Central memory CD8-positive, alpha-beta T cell (primary cell): ENCODE data around the gene AMBP.

ENCODE experiments used
- ATAC-seq: fragments of 150-1000 bp; cut with Tn5 transposase; replicated peaks from 2 replicates; pipeline ENCODE4 v1.10.0; 2022; ENCODE audit warnings: mild to moderate bottlenecking, moderate FRiP score, moderate number of reproducible peaks; ENCODE audit not compliant: poor library complexity, severe bottlenecking; ENCODE audit errors: extremely low read depth
- DNase-seq, 2 donors: peaks; one replicate each; pipeline ENCODE4 v3.0.0; 2021; ENCODE audit warnings: low spot score in 2 of 2
- H3K27ac Mint-ChIP-seq: one replicate; pipeline ENCODE4 v1.8.0; 2022; ENCODE audit warnings: low read depth, mild to moderate bottlenecking, moderate library complexity, mixed read lengths
- H3K27me3 Mint-ChIP-seq: one replicate; pipeline ENCODE4 v1.8.0; 2022; ENCODE audit warnings: mixed read lengths
- H3K36me3 Mint-ChIP-seq: one replicate; pipeline ENCODE4 v1.8.0; 2022; ENCODE audit warnings: mild to moderate bottlenecking, moderate library complexity, mixed read lengths; ENCODE audit not compliant: insufficient read depth
- H3K4me1 Mint-ChIP-seq: one replicate; pipeline ENCODE4 v1.8.0; 2022; ENCODE audit warnings: mixed read lengths
- H3K4me3 Mint-ChIP-seq: one replicate; pipeline ENCODE4 v1.8.0; 2022; ENCODE audit warnings: mild to moderate bottlenecking, moderate library complexity, mixed read lengths
- H3K9me3 Mint-ChIP-seq: one replicate; pipeline ENCODE4 v1.8.0; 2022; ENCODE audit warnings: mixed read lengths

Gene AMBP

GRCh38 chr9:114033397-114034103 is 44.5 kb downstream of the AMBP start:
- Mint-ChIP-seq H3K4me3 (no peak overlapping the region), H3K9me3 (no peaks in the 10 kb centered on the region), H3K36me3 (no peaks in the 10 kb centered on the region), H3K27ac (no peak overlapping the region), H3K27me3 (no peaks in the 10 kb centered on the region), H3K4me1 (no peaks in the 10 kb centered on the region)
- ATAC-seq (no peak), DNase-seq (no peak)

GRCh38 chr9:114031948-114032840 is 45.9 kb downstream of the AMBP start:
- no peak for DNase-seq
- Mint-ChIP-seq H3K27me3 (no peaks in the 10 kb centered on the region), H3K9me3 (no peaks in the 10 kb centered on the region), H3K4me1 (no peaks in the 10 kb centered on the region), H3K4me3 (no peak overlapping the region), H3K27ac (no peak overlapping the region), H3K36me3 (peaks cover 2% of the 10 kb centered on the region)
- no peak for ATAC-seq

GRCh38 chr9:114031037-114031630 is 47.0 kb downstream of the AMBP start:
- no peaks in the 10 kb centered on the region for H3K4me1 Mint-ChIP-seq
- no peaks in the 10 kb centered on the region for H3K9me3 Mint-ChIP-seq
- H3K36me3 Mint-ChIP-seq: peaks cover 2% of the 10 kb centered on the region
- DNase-seq (no peak), ATAC-seq (no peak)
- no peak overlapping the region for H3K4me3 Mint-ChIP-seq
- peaks cover 4% of the 10 kb centered on the region for H3K27me3 Mint-ChIP-seq
- H3K27ac Mint-ChIP-seq: no peak overlapping the region

GRCh38 chr9:114030364-114030763 is 47.7 kb downstream of the AMBP start:
- Mint-ChIP-seq H3K4me1 (no peaks in the 10 kb centered on the region), H3K27me3 (peaks cover 12% of the 10 kb centered on the region), H3K9me3 (no peaks in the 10 kb centered on the region), H3K4me3 (no peak overlapping the region), H3K36me3 (peaks cover 2% of the 10 kb centered on the region), H3K27ac (no peak overlapping the region)
- DNase-seq: no peak
- no peak for ATAC-seq

- DNase-seq: no peak
- Mint-ChIP-seq H3K27ac (no peak overlapping the region), H3K9me3 (peaks cover 6% of the 10 kb centered on the region)
These were observed 48.6 kb downstream of the AMBP start for GRCh38 chr9:114029311-114030170.

GRCh38 chr9:114028646-114029045 is 49.5 kb downstream of the AMBP start:
- Mint-ChIP-seq H3K9me3 (peaks cover 12% of the 10 kb centered on the region), H3K4me3 (no peak overlapping the region), H3K27me3 (peaks cover 29% of the 10 kb centered on the region), H3K4me1 (no peaks in the 10 kb centered on the region), H3K36me3 (peaks cover 4% of the 10 kb centered on the region), H3K27ac (no peak overlapping the region)
- no peak for ATAC-seq
- no peak for DNase-seq

More at GRCh38 chr9:114029311-114030170, 48.6 kb downstream of the AMBP start:
- Mint-ChIP-seq H3K36me3 (peaks cover 4% of the 10 kb centered on the region), H3K27me3 (peaks cover 20% of the 10 kb centered on the region), H3K4me1 (no peaks in the 10 kb centered on the region), H3K4me3 (no peak overlapping the region)
- ATAC-seq: no peak

- no peak overlapping the region for H3K27ac Mint-ChIP-seq
- DNase-seq (no peak), ATAC-seq (no peak)
- no peaks in the 10 kb centered on the region for H3K4me1 Mint-ChIP-seq
- H3K27me3 Mint-ChIP-seq: peaks cover 29% of the 10 kb centered on the region
- H3K36me3 Mint-ChIP-seq: peaks cover 4% of the 10 kb centered on the region
- peaks cover 12% of the 10 kb centered on the region for H3K9me3 Mint-ChIP-seq
- H3K4me3 Mint-ChIP-seq: no peak overlapping the region
These were observed 50.1 kb downstream of the AMBP start for GRCh38 chr9:114027863-114028465.

GRCh38 chr9:114027159-114027862 is 50.8 kb downstream of the AMBP start:
- Mint-ChIP-seq H3K4me3 (no peak overlapping the region), H3K27ac (no peak overlapping the region), H3K27me3 (peaks cover 29% of the 10 kb centered on the region), H3K9me3 (peaks cover 16% of the 10 kb centered on the region), H3K36me3 (peaks cover 4% of the 10 kb centered on the region), H3K4me1 (no peaks in the 10 kb centered on the region)
- no peak for DNase-seq
- no peak for ATAC-seq

GRCh38 chr9:114026335-114026734 is 51.8 kb downstream of the AMBP start:
- H3K36me3 Mint-ChIP-seq: peaks cover 4% of the 10 kb centered on the region
- DNase-seq: no peak

GRCh38 chr9:114025760-114026159 is 52.3 kb downstream of the AMBP start:
- Mint-ChIP-seq H3K36me3 (peaks cover 4% of the 10 kb centered on the region), H3K4me1 (no peaks in the 10 kb centered on the region), H3K4me3 (no peak overlapping the region), H3K9me3 (peaks cover 16% of the 10 kb centered on the region), H3K27me3 (peaks cover 29% of the 10 kb centered on the region), H3K27ac (no peak overlapping the region)
- no peak for ATAC-seq
- no peak for DNase-seq

More at GRCh38 chr9:114026335-114026734, 51.8 kb downstream of the AMBP start:
- ATAC-seq: no peak
- H3K27ac Mint-ChIP-seq: no peak overlapping the region
- H3K4me3 Mint-ChIP-seq: no peak overlapping the region
- H3K4me1 Mint-ChIP-seq: no peaks in the 10 kb centered on the region
- peaks cover 16% of the 10 kb centered on the region for H3K9me3 Mint-ChIP-seq
- H3K27me3 Mint-ChIP-seq: peaks cover 29% of the 10 kb centered on the region

GRCh38 chr9:114025196-114025753 is 52.8 kb downstream of the AMBP start:
- H3K27me3 Mint-ChIP-seq: peaks cover 29% of the 10 kb centered on the region
- no peaks in the 10 kb centered on the region for H3K4me1 Mint-ChIP-seq
- H3K27ac Mint-ChIP-seq: no peak overlapping the region
- no peak overlapping the region for H3K4me3 Mint-ChIP-seq
- peaks cover 16% of the 10 kb centered on the region for H3K9me3 Mint-ChIP-seq
- no peak for DNase-seq
- no peak for ATAC-seq
- peaks cover 4% of the 10 kb centered on the region for H3K36me3 Mint-ChIP-seq
